Adrenal gland (tissue), 12 donors: ENCODE results near the gene PPM1F. TPM values are rescaled to one million over a fixed set of nuclear protein-coding genes. Genes with fewer than 3 reads are reported as not detected.
A peak's percentile ranks its signal among the peaks of the same experiment; 100 is the strongest.

Experiments
- DNase-seq, 7 donors: peaks; one replicate each; pipeline ENCODE4 v3.0.0-alpha.2; 2019 to 2020
- H3K27ac ChIP-seq, 5 donors: fragments of 200-600 bp; sonication (generic) in 4 of 5; 1 replicate in 3 of 5; 2 replicates in 2 of 5; pipeline versions ENCODE4 v1.5.1 to v1.8.0; 2016 to 2020; ENCODE audit warnings: mild to moderate bottlenecking in 1 of 5
- H3K27me3 ChIP-seq: fragments of 200-600 bp; 2 replicates; pipeline ENCODE4 v1.8.0; 2021
- H3K36me3 ChIP-seq, 2 donors: fragments of 200-600 bp; replicated peaks in 1 of 2; 1 replicate in 1 of 2; 2 replicates in 1 of 2; pipeline versions ENCODE4 v1.5.1 to v1.8.0; 2018 to 2022
- H3K4me1 ChIP-seq, 2 donors: fragments of 200-600 bp; replicated peaks in 1 of 2; 1 replicate in 1 of 2; 2 replicates in 1 of 2; pipeline versions ENCODE4 v1.5.1 to v1.8.0; 2018 to 2021
- H3K4me3 ChIP-seq, 4 donors: fragments of 200-600 bp; sonication (generic) in 3 of 4; one replicate each; pipeline ENCODE4 v1.5.1; 2016 to 2018
- H3K9me3 ChIP-seq, 3 donors: fragments of 200-600 bp; sonication (generic) in 1 of 3; replicated peaks in 1 of 3; 1 replicate in 2 of 3; 2 replicates in 1 of 3; pipeline versions ENCODE4 v1.5.1 to v1.8.0; 2016 to 2021
- POLR2A ChIP-seq, 2 donors: fragments of 450-650 bp; IDR thresholded peaks; one replicate each; pipeline ENCODE4 v1.6.1; 2017; ENCODE audit warnings: antibody characterized with exemption in 2 of 2, mild to moderate bottlenecking in 2 of 2, moderate library complexity in 1 of 2
- WGBS, 4 donors: extraction: QIAGEN DNeasy Blood & Tissue Kit in 2 of 4; methylation state at CpG; one replicate each; pipeline versions ENCODE4 v1.1.5 to v1.1.7; 2013 to 2017; 5-methylcytosine and 5-hydroxymethylcytosine counted together
- intact Hi-C, 2 donors: fragments of 100-400 bp; cut with DNase I; formaldehyde crosslinking; loops; one replicate each; pipeline versions ENCODE4 v1.14.1 to v1.15.0; 2022 to 2023
- polyA plus RNA-seq, 3 donors: library from polyadenylated mRNA; stranded (reverse); fragments of 200-250 nt in 2 of 3; fragments of 350-450 nt in 1 of 3; fragmentation: Illumina TruSeq in 1 of 3; extraction: RNeasy Lipid Tissue Mini Kit (QIAGEN cat#74804) in 1 of 3; gene quantifications; one replicate each; pipeline ENCODE4 v1.2.3, GENCODE V29; 2013 to 2014
- total RNA-seq, 9 donors: library from RNA; depleted of rRNA in 4 of 9; stranded (reverse); fragments of >200 nt in 4 of 9; fragments of 120-200 nt in 1 of 9; fragmentation: NEBNext Ultra II Directional in 1 of 9; extraction: Animal tissue kit (Norgen Biotek cat#: 25700) in 1 of 9; gene quantifications; one replicate each; pipeline versions ENCODE4 v1.1.0 to v1.2.4, GENCODE V29; 2013 to 2023
- TF ChIP-seq, protein P1 (sequence below), 6 experiments: fragments of 450-650 bp in 4 of 6; fragments of 200-600 bp in 2 of 6; sonication (generic) in 1 of 6; IDR thresholded peaks; 1 replicate in 5 of 6; 2 replicates in 1 of 6; pipeline versions ENCODE4 v1.5.1 to v1.8.0; 2016 to 2021; ENCODE audit warnings: antibody characterized with exemption in 6 of 6, mild to moderate bottlenecking in 2 of 6, moderate library complexity in 1 of 6
- donor health status: healthy with polysubstance abuse.
- donor health status: Bipolar disorder and iron deficiency.
- donor health status: DM: yes; HTN: yes; CAD: no.
- donor health status: DM: no; HTN: no; CAD: no.
- donor health status: DM: no; HTN: no; CAD: no.
- donor health status: DM: yes; HTN: yes; CAD: no.

The PPM1F gene
- total and polyA plus RNA-seq, 12 donors, result 9.9 to 60.6 (median 44.0) TPM

DNA sequence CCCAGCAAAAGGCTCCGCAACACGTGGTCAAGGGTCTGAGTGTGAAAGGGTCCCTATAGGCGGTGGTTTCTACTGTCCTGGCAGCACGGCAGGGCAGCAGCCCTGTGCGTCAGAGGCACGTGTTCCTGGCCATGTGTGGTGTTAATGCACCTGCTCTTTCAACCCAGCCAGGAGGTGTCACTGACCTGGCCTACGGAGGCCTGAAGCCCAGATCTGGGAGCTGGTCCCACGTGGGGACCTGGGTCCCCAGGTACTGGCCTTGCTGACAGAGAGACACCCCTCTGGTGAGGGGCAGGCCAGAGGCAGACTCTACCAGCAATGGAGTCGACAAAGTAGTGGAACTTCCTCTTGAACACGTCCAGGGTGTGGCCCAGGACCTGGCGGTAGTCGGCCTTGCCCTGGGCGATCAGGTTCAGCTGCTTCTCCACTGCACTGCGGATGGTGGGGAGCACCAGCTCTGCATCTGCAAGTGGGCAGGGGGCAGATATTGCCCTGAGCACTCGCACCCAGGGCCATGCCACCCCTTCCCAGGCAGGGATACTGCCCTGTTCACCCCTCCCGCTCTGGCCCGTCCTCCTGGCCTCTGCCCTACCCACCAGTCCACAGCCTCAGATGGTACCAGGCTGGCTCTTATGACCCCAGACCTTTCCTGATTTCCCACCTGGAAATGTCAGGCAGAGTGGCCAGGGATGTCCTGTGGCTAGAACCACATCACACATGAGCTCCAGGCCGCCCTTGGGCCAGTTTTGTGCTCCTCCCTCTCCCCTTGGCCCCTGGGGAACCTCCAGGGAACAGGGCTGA lies 6.8 kb upstream of the PPM1F start:
- peaks cover 0 to 31% of the 10 kb centered on the region in 2 donors for H3K36me3 ChIP-seq

DNA sequence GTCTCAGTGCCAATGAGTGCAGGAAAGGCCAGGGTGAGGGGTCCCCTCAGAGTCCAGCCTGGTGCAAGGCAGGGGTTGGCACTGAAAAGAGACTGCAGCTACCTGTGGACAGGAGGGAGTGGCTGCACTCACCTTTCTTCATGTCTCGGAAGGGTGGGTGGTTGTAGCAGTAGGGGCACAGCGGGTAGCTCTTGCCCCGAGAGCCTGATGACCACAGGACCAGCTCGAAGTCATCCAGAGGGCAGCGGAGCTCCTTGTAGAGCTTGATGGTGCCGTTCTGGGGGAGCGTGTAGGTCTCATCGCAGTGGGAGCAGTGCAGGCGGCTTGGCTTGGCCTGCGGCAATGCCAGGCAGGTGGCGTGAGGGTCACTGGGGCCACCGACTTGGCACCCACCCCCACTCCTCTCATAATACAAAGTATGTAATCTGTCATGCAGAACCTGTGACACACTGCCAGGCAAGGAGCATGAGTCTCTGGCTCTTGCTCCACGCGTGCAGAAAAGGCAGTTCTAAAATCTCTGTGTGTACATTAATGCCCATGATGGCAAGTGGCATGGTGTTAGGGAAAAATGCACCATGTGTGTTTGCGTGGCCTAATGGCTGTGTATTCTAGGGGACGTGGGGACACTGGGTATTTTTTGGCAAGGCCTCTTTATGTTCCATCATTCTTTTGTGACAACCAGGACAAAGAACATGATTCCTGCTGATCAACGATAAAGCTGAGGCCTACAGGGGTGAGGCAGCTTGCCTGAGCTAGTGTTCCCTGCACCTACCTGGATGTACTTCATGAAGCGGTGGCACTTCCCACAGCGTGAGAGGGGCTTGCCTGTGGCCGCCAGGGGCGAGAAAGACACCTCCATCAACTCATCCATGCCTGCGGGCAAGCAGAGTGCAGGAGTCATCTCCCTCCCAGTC lies 6.0 kb upstream of the PPM1F start:
- intact Hi-C loops, result no loop called here
- H3K4me1 ChIP-seq, result peaks cover 19 to 21% of the 10 kb centered on the region in 2 donors
- no peaks in the 10 kb centered on the region for H3K27me3 ChIP-seq
- peaks cover 0 to 23% of the 10 kb centered on the region in 2 donors for H3K36me3 ChIP-seq
- WGBS, 4 donors, result 91 to 96% (median 94%) methylated on average over 9 to 22 of the region's 22 CpGs
- no peak for DNase-seq
- no peak for TF ChIP-seq POLR2A (IDR thresholded peaks at IDR 0.05)
- TF ChIP-seq, protein P1, sequence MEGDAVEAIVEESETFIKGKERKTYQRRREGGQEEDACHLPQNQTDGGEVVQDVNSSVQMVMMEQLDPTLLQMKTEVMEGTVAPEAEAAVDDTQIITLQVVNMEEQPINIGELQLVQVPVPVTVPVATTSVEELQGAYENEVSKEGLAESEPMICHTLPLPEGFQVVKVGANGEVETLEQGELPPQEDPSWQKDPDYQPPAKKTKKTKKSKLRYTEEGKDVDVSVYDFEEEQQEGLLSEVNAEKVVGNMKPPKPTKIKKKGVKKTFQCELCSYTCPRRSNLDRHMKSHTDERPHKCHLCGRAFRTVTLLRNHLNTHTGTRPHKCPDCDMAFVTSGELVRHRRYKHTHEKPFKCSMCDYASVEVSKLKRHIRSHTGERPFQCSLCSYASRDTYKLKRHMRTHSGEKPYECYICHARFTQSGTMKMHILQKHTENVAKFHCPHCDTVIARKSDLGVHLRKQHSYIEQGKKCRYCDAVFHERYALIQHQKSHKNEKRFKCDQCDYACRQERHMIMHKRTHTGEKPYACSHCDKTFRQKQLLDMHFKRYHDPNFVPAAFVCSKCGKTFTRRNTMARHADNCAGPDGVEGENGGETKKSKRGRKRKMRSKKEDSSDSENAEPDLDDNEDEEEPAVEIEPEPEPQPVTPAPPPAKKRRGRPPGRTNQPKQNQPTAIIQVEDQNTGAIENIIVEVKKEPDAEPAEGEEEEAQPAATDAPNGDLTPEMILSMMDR (IDR thresholded peaks at IDR 0.05), result no peak
- H3K4me3 ChIP-seq, result no peak overlapping the region
- H3K27ac ChIP-seq, result no peak overlapping the region
- no peaks in the 10 kb centered on the region for H3K9me3 ChIP-seq

More for the DNA sequence above, 6.8 kb upstream of the PPM1F start:
- no peak overlapping the region for H3K4me3 ChIP-seq
- intact Hi-C loops, result no loop called here
- H3K27ac ChIP-seq, result peak overlapping the region in 2 of 5 donors; percentile 85
- WGBS, 4 donors, result 81 to 96% (median 89%) methylated on average over 4 to 18 of the region's 18 CpGs
- no peak for TF ChIP-seq POLR2A (IDR thresholded peaks at IDR 0.05)
- TF ChIP-seq, protein P1 (IDR thresholded peaks at IDR 0.05), result no peak
- H3K27me3 ChIP-seq, result no peaks in the 10 kb centered on the region
- DNase-seq, result no peak
- H3K4me1 ChIP-seq, result peaks cover 19 to 21% of the 10 kb centered on the region in 2 donors
- H3K9me3 ChIP-seq, result no peaks in the 10 kb centered on the region

DNA sequence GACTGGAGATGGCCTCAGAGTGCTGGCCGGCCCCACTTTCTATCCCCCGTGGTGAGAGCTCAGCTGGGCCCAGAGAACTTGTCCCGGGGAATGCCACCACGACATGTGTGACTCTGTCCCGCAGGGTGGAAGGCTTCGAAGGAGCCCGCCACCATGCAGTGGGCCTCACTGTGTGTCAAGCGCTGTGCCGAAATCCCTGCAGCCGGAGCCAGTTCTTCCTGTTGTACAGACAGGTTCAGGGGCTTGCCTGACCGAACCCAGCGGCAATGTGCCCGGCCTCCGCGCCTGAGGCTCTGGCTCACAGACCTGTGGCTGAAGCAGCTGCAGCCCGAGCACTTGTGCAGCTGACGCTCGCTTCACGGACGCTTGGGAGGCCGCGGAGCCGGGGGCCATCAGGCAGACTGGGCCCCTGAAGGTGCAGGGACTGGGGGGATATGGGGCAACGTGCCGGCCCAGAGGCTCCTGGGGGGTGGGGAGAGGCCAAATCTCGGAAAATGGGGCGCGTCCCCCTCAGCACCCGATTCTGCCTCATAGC lies 650 bp downstream of the PPM1F start:
- peak overlapping the region in 3 of 5 donors; percentile 40 to 81 (median 56) for H3K27ac ChIP-seq
- no peaks in the 10 kb centered on the region for H3K27me3 ChIP-seq
- H3K36me3 ChIP-seq, result no peaks in the 10 kb centered on the region
- DNase-seq, result peak in 6 of 7 donors; percentile 49 to 71 (median 62)
- H3K9me3 ChIP-seq, result no peaks in the 10 kb centered on the region
- intact Hi-C loops, result no loop called here
- peak overlapping the region in 3 of 4 donors; percentile 7 to 92 (median 66) for H3K4me3 ChIP-seq
- peaks cover 13 to 19% of the 10 kb centered on the region in 2 donors for H3K4me1 ChIP-seq
- TF ChIP-seq, protein P1 (IDR thresholded peaks at IDR 0.05), result no peak
- TF ChIP-seq POLR2A (IDR thresholded peaks at IDR 0.05), result no peak
- WGBS, 4 donors, result 7 to 21% (median 14%) methylated on average over 17 to 29 of the region's 29 CpGs

DNA sequence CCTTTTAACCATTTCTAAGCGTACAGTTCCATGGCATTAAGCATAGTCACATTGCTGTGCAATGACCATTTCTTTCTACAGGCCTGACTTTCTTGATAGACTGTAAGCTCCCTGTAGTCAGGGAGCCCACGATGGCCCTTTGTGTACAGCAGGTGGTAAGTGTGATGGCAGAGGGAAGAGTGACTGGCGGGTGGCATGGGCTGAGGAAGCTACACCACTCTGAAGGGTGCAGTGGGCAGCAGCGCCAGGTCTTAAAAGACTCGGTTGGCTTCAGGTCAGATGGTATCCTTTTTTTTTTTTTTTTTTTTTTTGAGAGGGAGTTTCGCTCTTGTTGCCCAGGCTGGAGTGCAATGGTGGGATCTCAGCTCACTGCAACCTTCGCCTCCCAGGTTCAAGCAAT lies 1.6 kb downstream of the PPM1F start:
- Histone ChIP-seq H3K27me3 (no peaks in the 10 kb centered on the region), H3K27ac (no peak overlapping the region), H3K4me1 (peaks cover 13 to 22% of the 10 kb centered on the region in 2 donors), H3K4me3 (no peak overlapping the region), H3K9me3 (no peaks in the 10 kb centered on the region), H3K36me3 (no peaks in the 10 kb centered on the region)
- 80 to 90% (median 88%) methylated on average over 7 of the region's 7 CpGs for WGBS, 4 donors
- intact Hi-C loops, result no loop called here
- TF ChIP-seq, protein P1 (IDR thresholded peaks at IDR 0.05), result no peak
- TF ChIP-seq POLR2A (IDR thresholded peaks at IDR 0.05), result no peak
- DNase-seq, result no peak
